HG02970 (cell line): ENCODE data around the gene STAC.
"Not testable (repeated sequence)": the region's sequence is repeated elsewhere in the genome, so short reads cannot be mapped to it uniquely, and the experiment has no call there.

Source experiments
- ATAC-seq: cut with Tn5 transposase; IDR thresholded peaks from one replicate; pipeline ENCODE4 v1.9.1; 2021; ENCODE audit warnings: mild to moderate bottlenecking, moderate library complexity, moderate number of reproducible peaks; ENCODE audit not compliant: unreplicated experiment, low FRiP score

The STAC gene

GRCh38 chr3:36561601-36562000 is 181.3 kb downstream of the STAC start:
- no peak for ATAC-seq

DNA sequence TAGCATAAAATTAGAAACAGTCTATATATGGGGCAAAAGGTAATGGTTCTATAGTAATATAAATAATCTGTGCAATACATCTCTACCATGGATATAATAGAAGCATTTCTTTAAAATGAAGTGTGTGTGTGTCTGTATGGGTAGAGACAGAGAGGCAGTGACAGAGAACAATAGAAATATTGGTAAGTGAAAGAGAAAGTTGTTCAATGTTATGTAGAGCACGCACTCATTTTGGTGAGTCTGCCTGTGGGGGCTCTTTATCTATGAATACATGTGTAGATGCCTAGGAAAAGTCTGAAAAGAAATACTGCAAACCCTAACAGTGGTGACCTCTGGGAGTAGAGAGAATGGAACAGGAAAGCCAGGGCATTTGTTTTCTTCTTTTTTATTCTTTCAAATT is 182.6 kb downstream of the STAC start:
- ATAC-seq: no peak

DNA sequence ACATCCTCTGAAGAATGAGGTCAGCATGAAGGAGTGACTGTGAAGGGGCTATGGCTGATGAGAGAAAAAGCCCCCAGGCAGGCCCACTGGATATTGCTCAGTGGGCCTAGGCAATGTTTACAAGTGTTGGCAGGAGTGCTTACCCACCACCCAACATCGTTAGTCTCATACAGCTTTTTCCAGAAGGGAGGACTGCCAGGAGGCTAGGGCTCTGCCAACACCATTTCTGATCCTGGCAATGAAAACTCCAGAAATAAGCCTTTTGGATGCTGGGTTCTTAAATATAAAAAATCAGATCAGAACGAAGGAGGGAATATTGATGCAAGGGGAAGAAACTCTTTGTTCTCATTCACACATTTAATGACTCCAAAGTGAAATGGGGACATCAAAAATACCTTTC is 194.9 kb downstream of the STAC start:
- no peak for ATAC-seq

GRCh38 chr3:36578418-36578817 is 198.1 kb downstream of the STAC start:
- not testable (repeated sequence) for ATAC-seq

DNA sequence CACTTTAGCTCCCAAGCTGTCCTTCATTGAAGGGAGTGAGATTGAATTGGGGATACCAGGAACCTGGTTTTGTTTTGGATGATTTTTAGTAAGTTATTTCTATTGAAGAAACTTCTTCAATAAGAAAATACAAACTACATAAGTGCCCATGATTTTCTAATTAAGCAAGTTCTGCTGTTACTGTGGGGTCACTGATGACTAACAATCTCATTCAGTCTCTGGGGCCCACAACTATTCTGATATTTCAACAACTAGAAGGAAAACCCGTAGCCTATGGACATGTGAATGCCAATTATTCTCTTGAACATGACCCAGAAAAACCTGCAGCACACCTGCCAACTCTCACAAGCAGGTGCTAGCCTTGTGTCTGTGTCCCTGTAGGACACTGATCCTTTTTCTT is 199.4 kb downstream of the STAC start:
- no peak for ATAC-seq

DNA sequence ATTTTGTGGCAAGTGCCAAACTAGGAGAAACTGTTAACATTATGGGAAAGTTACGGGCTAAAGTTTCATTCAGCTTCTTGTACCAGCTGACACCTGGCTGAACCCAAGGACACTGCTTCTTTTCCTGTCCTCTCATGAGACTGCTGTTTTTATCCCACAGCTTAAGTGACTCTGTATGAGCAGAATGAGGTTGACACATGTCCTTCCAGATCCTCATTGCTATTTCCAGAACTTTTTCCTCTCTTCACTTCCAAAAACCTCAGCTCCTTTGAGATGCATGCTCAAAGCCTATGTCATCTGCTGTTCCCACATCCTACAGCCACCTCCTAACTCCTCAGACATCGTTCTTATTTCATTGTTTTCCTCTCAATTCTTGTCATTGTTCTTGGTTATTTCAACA is 200.4 kb downstream of the STAC start:
- ATAC-seq: no peak

- ATAC-seq: no peak
Observed at GRCh38 chr3:36591959-36592358, 211.7 kb downstream of the STAC start.

- ATAC-seq: no peak
Observed at GRCh38 chr3:36595511-36595910, 215.2 kb downstream of the STAC start.

DNA sequence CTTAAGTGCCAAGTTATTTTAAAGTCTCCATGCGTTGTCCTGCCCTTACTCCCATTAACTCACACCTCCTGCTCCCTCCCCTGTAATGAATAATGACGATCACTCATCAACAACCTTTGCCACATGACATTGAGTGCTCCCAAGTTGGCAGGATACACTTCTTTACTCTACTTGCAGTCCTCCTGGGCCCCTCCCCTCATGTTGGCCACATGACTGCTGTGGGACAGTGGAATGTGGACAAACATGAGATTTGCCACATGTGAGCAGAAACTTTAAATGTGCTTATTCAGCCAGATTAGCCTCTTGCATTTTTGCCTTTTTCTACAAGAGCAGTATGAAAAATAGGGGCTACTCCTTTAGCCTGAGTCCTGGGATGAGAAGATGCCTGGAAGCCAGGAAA is 216.1 kb downstream of the STAC start:
- ATAC-seq: no peak

GRCh38 chr3:36597422-36597821 is 217.1 kb downstream of the STAC start:
- no peak for ATAC-seq
